HepG2 (cell line): ENCODE measurements around the gene APBB2. TPM values are rescaled to one million over a fixed set of nuclear protein-coding genes. Genes with fewer than 3 reads are reported as not detected.
"Not testable (repeated sequence)": the region's sequence is repeated elsewhere in the genome, so short reads cannot be mapped to it uniquely, and the experiment has no call there.

Source experiments
- ATAC-seq: fragments of 200-7000 bp; cut with Tn5 transposase; 3 replicates; pipeline ENCODE4 v1.9.1; 2020; ENCODE audit warnings: mild to moderate bottlenecking, moderate library complexity
- BruUV-seq: library from RNA; stranded (reverse); fragments of 400-500 nt; replicated peaks from 2 replicates; lab custom pipeline; 2021; lab: Mats Ljungman, UMichigan
- CTCF ChIA-PET: fragments of 300-600 bp; formaldehyde crosslinking; extraction: SDS; loops from one replicate; lab custom pipeline; 2021; ENCODE audit warnings: low total read pairs, inconsistent platforms, low intra/inter-chr PET ratio; lab: Yijun Ruan, JAX
- POLR2A ChIA-PET: fragments of 350-600 bp; sonication (Branson Sonifier 250); formaldehyde crosslinking; loops from one replicate; lab custom pipeline; 2020; ENCODE audit warnings: antibody characterized with exemption, inconsistent platforms; lab: Yijun Ruan, JAX
- DNase-seq: peaks from one replicate; pipeline ENCODE4 v3.0.0-alpha.2; 2015; ENCODE audit warnings: low spot score
- FAIRE-seq: peaks from 3 replicates; lab custom pipeline; 2011; peaks lifted over from hg19 to GRCh38; lab: Jason Lieb, UNC
- H2AFZ ChIP-seq: one replicate; pipeline ENCODE4 v1.6.1; 2011; ENCODE audit warnings: low read length, inconsistent platforms
- H3K27ac ChIP-seq: fragments of 300-600 bp; 3 replicates; pipeline ENCODE4 v1.8.0; 2011; ENCODE audit warnings: mixed run types, mild to moderate bottlenecking, mixed read lengths, low read length, inconsistent platforms; ENCODE audit not compliant: insufficient read depth; ENCODE audit errors: extremely low read length
- H3K27me3 ChIP-seq, 2 experiments: fragments of 200-600 bp in 1 of 2; 2 replicates in 1 of 2; 3 replicates in 1 of 2; pipeline versions ENCODE4 v1.6.0 to v1.8.0; 2011; ENCODE audit warnings: low read length in 2 of 2, mild to moderate bottlenecking in 2 of 2, moderate library complexity in 2 of 2, inconsistent platforms in 1 of 2; ENCODE audit not compliant: insufficient read depth in 2 of 2, control insufficient read depth in 1 of 2
- H3K36me3 ChIP-seq, 2 experiments: fragments of 200-600 bp in 1 of 2; replicated peaks in 1 of 2; 2 replicates in 1 of 2; 3 replicates in 1 of 2; pipeline versions ENCODE4 v1.5.1 to v1.8.0; 2011; ENCODE audit warnings: low read length in 2 of 2, inconsistent platforms in 1 of 2; ENCODE audit not compliant: insufficient read depth in 2 of 2, control insufficient read depth in 1 of 2
- H3K4me1 ChIP-seq: 2 replicates; pipeline ENCODE4 v1.5.1; 2012; ENCODE audit warnings: low read length, inconsistent platforms; ENCODE audit not compliant: insufficient read depth
- H3K4me2 ChIP-seq: 2 replicates; pipeline ENCODE4 v1.6.0; 2011; ENCODE audit warnings: low read depth, low read length, inconsistent platforms
- H3K4me3 ChIP-seq, 3 experiments: fragments of 200-600 bp in 1 of 3; sonication (generic), shearing (Covaris generic) in 1 of 3; replicated peaks in 1 of 3; 2 replicates each; pipeline ENCODE4 v1.5.1; 2011 to 2016; ENCODE audit warnings: low read length in 3 of 3, inconsistent platforms in 2 of 3, low read depth in 2 of 3, mild to moderate bottlenecking in 2 of 3, control low read depth in 1 of 3, mixed read lengths in 1 of 3; ENCODE audit not compliant: insufficient read depth in 1 of 3
- H3K79me2 ChIP-seq: one replicate; pipeline ENCODE4 v1.6.1; 2011; ENCODE audit warnings: low read length, inconsistent platforms; ENCODE audit not compliant: insufficient read depth
- H3K9ac ChIP-seq: 2 replicates; pipeline ENCODE4 v1.6.0; 2011; ENCODE audit warnings: mild to moderate bottlenecking, low read depth, low read length, inconsistent platforms; ENCODE audit not compliant: insufficient read depth
- H3K9me3 ChIP-seq: 2 replicates; pipeline ENCODE4 v1.5.1; 2012; ENCODE audit warnings: mild to moderate bottlenecking, low read length
- H4K20me1 ChIP-seq: 2 replicates; pipeline ENCODE4 v1.6.0; 2011; ENCODE audit warnings: inconsistent platforms, mild to moderate bottlenecking, low read length, moderate library complexity; ENCODE audit not compliant: insufficient read depth
- E2F2 ChIP-seq: sonication (generic); formaldehyde crosslinking; IDR thresholded peaks from 2 replicates; pipeline ENCODE4 v1.4.0; 2020; ENCODE audit warnings: missing genetic modification reagents, borderline replicate concordance
- MEF2D ChIP-seq: sonication (generic); formaldehyde crosslinking; IDR thresholded peaks from 2 replicates; pipeline ENCODE4 v1.5.1; 2020; ENCODE audit warnings: mild to moderate bottlenecking, missing genetic modification reagents
- MTF2 ChIP-seq: sonication (generic); formaldehyde crosslinking; IDR thresholded peaks from 2 replicates; pipeline ENCODE4 v1.5.0; 2020; ENCODE audit warnings: missing genetic modification reagents, borderline replicate concordance
- ZNF276 ChIP-seq: sonication (generic); formaldehyde crosslinking; IDR thresholded peaks from 2 replicates; pipeline ENCODE4 v1.4.0; 2020; ENCODE audit warnings: mild to moderate bottlenecking, low read depth, missing genetic modification reagents
- WGBS: methylation state at CpG from one replicate; pipeline ENCODE4 v1.1.6; 2017; ENCODE audit warnings: low lambda C conversion rate; 5-methylcytosine and 5-hydroxymethylcytosine counted together
- in situ Hi-C: cut with HindIII; loops from 2 replicates; pipeline ENCODE4 v1.10.0; 2017; ENCODE audit warnings: low pct_unique_long_range_greater_than_20kb; ENCODE audit not compliant: extremely low pct_ligation_motif_present
- intact Hi-C: fragments of 100-400 bp; cut with micrococcal nuclease; formaldehyde crosslinking; loops from one replicate; pipeline ENCODE4 v1.10.0; 2022; ENCODE audit not compliant: unreplicated experiment
- polyA plus RNA-seq, 8 experiments: library from polyadenylated mRNA; depleted of rRNA in 3 of 8; stranded (reverse) in 7 of 8; unstranded in 1 of 8; fragments of >200 nt; fragmentation: Illumina TruSeq in 4 of 8; extraction: Trizol in 4 of 8; gene quantifications; 2 replicates each; pipeline versions ENCODE4 v1.2.1 to v1.2.3, GENCODE V29; 2011 to 2016; ENCODE audit warnings: low read depth in 4 of 8, missing spikeins in 1 of 8, mixed read lengths in 1 of 8; ENCODE audit not compliant: insufficient read depth in 1 of 8
- total RNA-seq, 5 experiments: library from RNA; depleted of rRNA; stranded (reverse); fragments of >200 nt; fragmentation: Illumina TruSeq; extraction: Trizol; gene quantifications; 2 replicates each; pipeline ENCODE4 v1.2.3, GENCODE V29; 2016; ENCODE audit warnings: low read depth in 1 of 5

APBB2 gene
- total and polyA plus RNA-seq, 2 of the 13 experiments (the other 11 are each of a cell fraction or from before 2014, with no cell fraction given): 11.7 to 17.0 TPM

GRCh38 chr4:40995850-40996249, 218.5 kb downstream of the APBB2 start (continued):
- TF ChIP-seq ZNF276 (no peak), MEF2D (CRISPR knock-in tag) (no peak), MTF2 (CRISPR knock-in tag) (no peak), E2F2 (CRISPR knock-in tag) (no peak)
- TF ChIP-seq, all 625 proteins: peak for 0

GRCh38 chr4:40994321-40994720, 220.0 kb downstream of the APBB2 start:
- ATAC-seq, intact Hi-C loops, in situ Hi-C loops, BruUV-seq, DNase-seq, H3K79me2 ChIP-seq, H3K4me3 ChIP-seq, H3K4me2 ChIP-seq, H3K36me3 ChIP-seq, H3K9me3 ChIP-seq, FAIRE-seq, H2AFZ ChIP-seq, H3K27ac ChIP-seq, CTCF ChIA-PET, POLR2A ChIA-PET, H4K20me1 ChIP-seq, H3K27me3 ChIP-seq, H3K9ac ChIP-seq: not testable (repeated sequence)
- H3K4me1 ChIP-seq: peaks cover 26% of the 10 kb centered on the region
- WGBS: 93% methylated on average over 4 of the region's 4 CpGs

- H3K9ac ChIP-seq, DNase-seq, in situ Hi-C loops, H3K4me2 ChIP-seq, H3K9me3 ChIP-seq, H4K20me1 ChIP-seq, H3K27me3 ChIP-seq, H3K36me3 ChIP-seq, H3K4me3 ChIP-seq, H3K27ac ChIP-seq, H3K79me2 ChIP-seq, FAIRE-seq, BruUV-seq, intact Hi-C loops, CTCF ChIA-PET, ATAC-seq, POLR2A ChIA-PET, H2AFZ ChIP-seq: not testable (repeated sequence)
- peaks cover 26% of the 10 kb centered on the region for H3K4me1 ChIP-seq
- WGBS: 89% methylated on average over 2 of the region's 2 CpGs
Observed at GRCh38 chr4:40993296-40993693, 221.0 kb downstream of the APBB2 start.
